Measurements from ENCODE around the gene DAB1. TPM values are rescaled to one million over a fixed set of nuclear protein-coding genes. Genes with fewer than 3 reads are reported as not detected.

Gene DAB1
- total RNA-seq, 1 donor from 2014 or later: not detected

- Mint-ChIP-seq H3K36me3 (ENCODE audit: low read depth) (no peaks in the 10 kb centered on the region), H3K27me3 (ENCODE audit: low read depth) (peaks cover 16% of the 10 kb centered on the region), H3K4me3 (ENCODE audit: unreplicated experiment) (no peak overlapping the region), H3K4me1 (ENCODE audit: low read depth) (no peaks in the 10 kb centered on the region), H3K27ac (ENCODE audit: unreplicated experiment) (no peak overlapping the region), H3K9me3 (ENCODE audit: low read depth) (no peaks in the 10 kb centered on the region)
- no peak for DNase-seq (ENCODE audit: low spot score)
- TF ChIP-seq CTCF (IDR thresholded peaks at IDR 0.05): no peak
Measured at GRCh38 chr1:57007948-57008347, 415.9 kb downstream of the DAB1 start.

GRCh38 chr1:57007472-57007871 is 416.4 kb downstream of the DAB1 start:
- H3K4me1 Mint-ChIP-seq (ENCODE audit: low read depth): no peaks in the 10 kb centered on the region
- H3K9me3 Mint-ChIP-seq (ENCODE audit: low read depth): no peaks in the 10 kb centered on the region
- H3K27me3 Mint-ChIP-seq (ENCODE audit: low read depth): peaks cover 16% of the 10 kb centered on the region
- no peak overlapping the region for H3K4me3 Mint-ChIP-seq (ENCODE audit: unreplicated experiment)
- no peak for TF ChIP-seq CTCF (IDR thresholded peaks at IDR 0.05)
- no peak for DNase-seq (ENCODE audit: low spot score)
- no peaks in the 10 kb centered on the region for H3K36me3 Mint-ChIP-seq (ENCODE audit: low read depth)
- no peak overlapping the region for H3K27ac Mint-ChIP-seq (ENCODE audit: unreplicated experiment)

GRCh38 chr1:57003398-57004139 is 420.3 kb downstream of the DAB1 start:
- Mint-ChIP-seq H3K4me1 (ENCODE audit: low read depth) (no peaks in the 10 kb centered on the region), H3K27ac (ENCODE audit: unreplicated experiment) (no peak overlapping the region), H3K9me3 (ENCODE audit: low read depth) (no peaks in the 10 kb centered on the region), H3K36me3 (ENCODE audit: low read depth) (peaks cover 2% of the 10 kb centered on the region), H3K4me3 (ENCODE audit: unreplicated experiment) (no peak overlapping the region), H3K27me3 (ENCODE audit: low read depth) (peaks cover 16% of the 10 kb centered on the region)
- DNase-seq (ENCODE audit: low spot score): no peak
- TF ChIP-seq CTCF (IDR thresholded peaks at IDR 0.05): no peak

- peaks cover 2% of the 10 kb centered on the region for H3K27me3 Mint-ChIP-seq (ENCODE audit: low read depth)
Measured at GRCh38 chr1:56995414-56996100, 428.3 kb downstream of the DAB1 start.

More at GRCh38 chr1:56995414-56996100, 428.3 kb downstream of the DAB1 start:
- Mint-ChIP-seq H3K4me1 (ENCODE audit: low read depth) (no peaks in the 10 kb centered on the region), H3K9me3 (ENCODE audit: low read depth) (no peaks in the 10 kb centered on the region), H3K4me3 (ENCODE audit: unreplicated experiment) (no peak overlapping the region), H3K36me3 (ENCODE audit: low read depth) (no peaks in the 10 kb centered on the region), H3K27ac (ENCODE audit: unreplicated experiment) (no peak overlapping the region)
- no peak for TF ChIP-seq CTCF (IDR thresholded peaks at IDR 0.05)
- DNase-seq (ENCODE audit: low spot score): no peak
